OCI-LY3 (cell line): ENCODE data around the gene SLC36A2.

Experiments used
- H2AFZ ChIP-seq: fragments of 200-600, 300-600 bp; shearing (Covaris generic); 2 replicates; pipeline ENCODE4 v1.6.0; 2014; ENCODE audit warnings: antibody characterized with exemption, low read depth, low read length
- H3K27ac ChIP-seq: fragments of 200-600, 300-600 bp; sonication (generic); 2 replicates; pipeline ENCODE4 v1.5.1; 2014; ENCODE audit warnings: mild to moderate bottlenecking, low read length, moderate library complexity, mixed read lengths
- H3K27me3 ChIP-seq: fragments of 200-600, 300-600 bp; sonication (generic); 2 replicates; pipeline ENCODE4 v1.6.1; 2014; ENCODE audit warnings: low read depth, low read length, mixed read lengths
- H3K36me3 ChIP-seq: fragments of 200-600, 300-600 bp; sonication (generic); replicated peaks from 2 replicates; pipeline ENCODE3; 2014; ENCODE audit warnings: low read depth, low read length, mixed read lengths
- H3K4me1 ChIP-seq: fragments of 300-600, 200-600 bp; sonication (generic); 2 replicates; pipeline ENCODE4 v1.6.1; 2014; ENCODE audit warnings: low read length, mixed read lengths
- H3K4me2 ChIP-seq: fragments of 200-600, 300-600 bp; sonication (generic); 2 replicates; pipeline ENCODE4 v1.6.1; 2014; ENCODE audit warnings: low read length, mixed read lengths
- H3K4me3 ChIP-seq: fragments of 300-600, 200-600 bp; sonication (generic); 2 replicates; pipeline ENCODE4 v1.5.1; 2014; ENCODE audit warnings: antibody characterized with exemption, mild to moderate bottlenecking, low read length, moderate library complexity
- H3K79me2 ChIP-seq: fragments of 300-600, 200-600 bp; shearing (Covaris generic); 2 replicates; pipeline ENCODE4 v1.6.1; 2014; ENCODE audit warnings: mild to moderate bottlenecking, low read length, mixed read lengths
- H3K9ac ChIP-seq: fragments of 300-600, 200-600 bp; shearing (Covaris generic); 2 replicates; pipeline ENCODE4 v1.6.0; 2014; ENCODE audit warnings: mild to moderate bottlenecking, low read length, moderate library complexity
- H3K9me3 ChIP-seq: fragments of 200-600, 300-600 bp; shearing (Covaris generic); 2 replicates; pipeline ENCODE4 v1.6.1; 2014; ENCODE audit warnings: low read length, mixed read lengths; ENCODE audit not compliant: insufficient read depth
- H4K20me1 ChIP-seq: fragments of 200-600, 300-600 bp; sonication (generic); 2 replicates; pipeline ENCODE4 v1.6.1; 2016; ENCODE audit warnings: low read length, mixed read lengths; ENCODE audit not compliant: insufficient read depth
- EZH2phosphoT487 ChIP-seq: fragments of 200-600 bp; shearing (Covaris generic); IDR thresholded peaks from 2 replicates; pipeline ENCODE4 v1.6.1; 2018; ENCODE audit warnings: antibody characterized with exemption, mixed run types, low read depth
- TF ChIP-seq, protein P1 (sequence below): fragments of 200-600, 300-600 bp; sonication (generic); IDR thresholded peaks from 2 replicates; pipeline ENCODE4 v1.5.1; 2014; ENCODE audit warnings: antibody characterized with exemption, low read length, low read depth

Gene SLC36A2

DNA sequence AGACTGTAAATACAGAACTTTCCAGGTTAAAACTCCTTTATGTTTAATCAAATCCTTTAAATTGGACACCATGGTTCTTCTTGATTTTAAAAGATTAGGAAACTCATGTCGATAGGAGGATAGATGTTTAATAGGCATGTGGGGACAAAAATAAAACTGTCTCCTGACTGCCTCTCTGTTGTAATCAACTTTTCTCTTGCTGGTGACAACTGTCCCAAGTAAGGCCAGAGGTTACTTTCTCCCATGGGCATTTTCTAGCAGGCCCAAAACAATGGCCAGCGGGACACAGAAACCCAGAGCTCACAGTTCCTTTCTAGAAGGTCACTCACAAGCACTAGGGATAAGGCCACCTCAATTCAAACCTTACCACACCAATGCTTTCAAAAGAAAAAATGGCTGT is 14.5 kb downstream of the SLC36A2 start:
- Histone ChIP-seq H3K9me3 (no peaks in the 10 kb centered on the region), H3K36me3 (no peaks in the 10 kb centered on the region), H3K4me2 (no peak overlapping the region), H3K27me3 (no peaks in the 10 kb centered on the region), H3K27ac (no peak overlapping the region), H3K4me1 (no peaks in the 10 kb centered on the region), H2AFZ (no peak overlapping the region), H3K4me3 (no peak overlapping the region), H3K9ac (no peak overlapping the region), H3K79me2 (no peaks in the 10 kb centered on the region), H4K20me1 (no peaks in the 10 kb centered on the region)
- TF ChIP-seq, protein P1, sequence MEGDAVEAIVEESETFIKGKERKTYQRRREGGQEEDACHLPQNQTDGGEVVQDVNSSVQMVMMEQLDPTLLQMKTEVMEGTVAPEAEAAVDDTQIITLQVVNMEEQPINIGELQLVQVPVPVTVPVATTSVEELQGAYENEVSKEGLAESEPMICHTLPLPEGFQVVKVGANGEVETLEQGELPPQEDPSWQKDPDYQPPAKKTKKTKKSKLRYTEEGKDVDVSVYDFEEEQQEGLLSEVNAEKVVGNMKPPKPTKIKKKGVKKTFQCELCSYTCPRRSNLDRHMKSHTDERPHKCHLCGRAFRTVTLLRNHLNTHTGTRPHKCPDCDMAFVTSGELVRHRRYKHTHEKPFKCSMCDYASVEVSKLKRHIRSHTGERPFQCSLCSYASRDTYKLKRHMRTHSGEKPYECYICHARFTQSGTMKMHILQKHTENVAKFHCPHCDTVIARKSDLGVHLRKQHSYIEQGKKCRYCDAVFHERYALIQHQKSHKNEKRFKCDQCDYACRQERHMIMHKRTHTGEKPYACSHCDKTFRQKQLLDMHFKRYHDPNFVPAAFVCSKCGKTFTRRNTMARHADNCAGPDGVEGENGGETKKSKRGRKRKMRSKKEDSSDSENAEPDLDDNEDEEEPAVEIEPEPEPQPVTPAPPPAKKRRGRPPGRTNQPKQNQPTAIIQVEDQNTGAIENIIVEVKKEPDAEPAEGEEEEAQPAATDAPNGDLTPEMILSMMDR, result no peak
- no peak for TF ChIP-seq EZH2phosphoT487

DNA sequence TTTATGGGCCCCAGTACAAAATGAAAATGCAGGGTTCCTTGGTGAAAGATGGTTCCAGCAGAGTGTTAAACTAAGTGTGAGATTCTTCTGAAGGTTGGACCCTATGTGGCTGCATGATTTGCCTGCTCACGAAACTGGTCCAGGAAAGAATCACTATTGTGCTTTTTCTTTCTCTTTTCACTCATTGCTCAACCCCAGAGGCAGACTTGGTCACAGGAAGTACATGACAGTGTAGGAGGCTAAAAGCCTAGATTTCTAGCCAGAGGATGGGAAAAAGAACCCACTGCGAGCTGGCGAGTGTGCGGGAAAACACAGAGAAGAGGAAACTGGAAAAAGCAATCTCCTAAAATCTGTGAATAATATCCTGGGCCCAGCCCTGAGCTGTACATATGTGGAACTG is 18.6 kb downstream of the SLC36A2 start:
- Histone ChIP-seq H3K4me3 (no peak overlapping the region), H3K4me2 (no peak overlapping the region), H3K9me3 (no peaks in the 10 kb centered on the region), H3K27me3 (no peaks in the 10 kb centered on the region), H3K9ac (no peak overlapping the region), H3K36me3 (no peaks in the 10 kb centered on the region), H4K20me1 (no peaks in the 10 kb centered on the region), H3K4me1 (no peaks in the 10 kb centered on the region), H2AFZ (no peak overlapping the region), H3K79me2 (no peaks in the 10 kb centered on the region), H3K27ac (no peak overlapping the region)
- TF ChIP-seq, protein P1, result no peak
- TF ChIP-seq EZH2phosphoT487, result no peak

DNA sequence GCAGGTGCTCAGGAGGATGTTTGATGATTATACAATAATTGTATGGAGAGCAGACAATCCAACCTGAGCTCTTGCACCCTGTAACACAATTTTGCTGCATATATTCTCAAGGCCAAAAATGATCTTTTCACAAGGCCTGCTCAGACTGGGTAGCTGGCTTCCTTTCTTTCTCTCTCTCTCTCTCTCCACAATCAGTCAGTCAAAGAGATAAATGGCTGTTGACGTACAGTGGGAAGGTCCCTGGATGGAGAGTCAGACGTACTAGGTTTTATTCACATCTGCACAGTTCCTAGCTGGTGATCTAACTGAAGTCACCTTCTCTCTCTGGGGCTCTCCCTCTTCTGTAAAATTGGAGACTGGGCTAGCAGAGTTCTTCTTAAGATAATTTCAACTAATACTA is 19.8 kb downstream of the SLC36A2 start:
- no peak overlapping the region for H3K9ac ChIP-seq
- H3K4me2 ChIP-seq, result no peak overlapping the region
- H4K20me1 ChIP-seq, result no peaks in the 10 kb centered on the region
- no peak overlapping the region for H3K4me3 ChIP-seq
- H3K9me3 ChIP-seq, result no peaks in the 10 kb centered on the region
- TF ChIP-seq, protein P1, result no peak
- TF ChIP-seq EZH2phosphoT487, result no peak
- H3K27ac ChIP-seq, result no peak overlapping the region
- H3K27me3 ChIP-seq, result no peaks in the 10 kb centered on the region
- no peaks in the 10 kb centered on the region for H3K36me3 ChIP-seq
- no peaks in the 10 kb centered on the region for H3K79me2 ChIP-seq
- H3K4me1 ChIP-seq, result no peaks in the 10 kb centered on the region
- H2AFZ ChIP-seq, result no peak overlapping the region

DNA sequence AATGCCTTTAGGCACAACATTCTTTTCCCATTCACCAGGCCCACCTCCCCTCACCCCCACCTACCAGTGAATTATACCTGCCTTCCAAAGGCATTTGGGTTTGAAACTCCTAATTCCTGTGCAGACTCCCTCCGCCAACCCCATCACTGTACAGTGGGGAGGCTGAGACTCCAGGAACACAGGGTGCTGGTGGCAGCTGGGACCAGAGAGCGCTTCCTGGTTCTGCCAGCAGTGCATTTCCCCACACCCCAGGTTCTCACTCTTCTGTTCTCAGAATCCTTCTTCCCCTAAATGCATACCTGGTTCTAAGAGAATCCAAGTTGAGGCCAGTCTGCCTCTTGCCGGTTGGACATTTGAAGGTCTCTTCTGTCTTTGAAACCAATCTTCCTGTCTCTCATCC is 21.1 kb downstream of the SLC36A2 start:
- H3K4me2 ChIP-seq, result no peak overlapping the region
- no peaks in the 10 kb centered on the region for H3K79me2 ChIP-seq
- H3K4me1 ChIP-seq, result no peaks in the 10 kb centered on the region
- H3K4me3 ChIP-seq, result no peak overlapping the region
- no peak overlapping the region for H2AFZ ChIP-seq
- no peak for TF ChIP-seq EZH2phosphoT487
- TF ChIP-seq, protein P1, result no peak
- H3K9ac ChIP-seq, result no peak overlapping the region
- H3K27ac ChIP-seq, result no peak overlapping the region
- H3K36me3 ChIP-seq, result no peaks in the 10 kb centered on the region
- H3K27me3 ChIP-seq, result no peaks in the 10 kb centered on the region
- H4K20me1 ChIP-seq, result no peaks in the 10 kb centered on the region
- no peaks in the 10 kb centered on the region for H3K9me3 ChIP-seq
